Activated naive CD4-positive, alpha-beta T cell treated with anti-CD3 and anti-CD28 coated beads, Interleukin-2, amount 10 ng/mL, durations not matched to agents 7 days and 5 days (primary cell): ENCODE measurements around the gene NPDC1.

Experiments used
- CTCF ChIA-PET: fragments of 350-600 bp; sonication (Branson Sonifier 250); formaldehyde crosslinking; loops from one replicate; lab custom pipeline; 2021; ENCODE audit warnings: antibody characterized with exemption; lab: Charles Lee
- DNase-seq: peaks from one replicate; pipeline ENCODE4 v3.0.0-alpha.2; 2020
- H3K27ac Mint-ChIP-seq: one replicate; pipeline ENCODE4 v1.8.0; 2021; ENCODE audit warnings: mild to moderate bottlenecking, moderate library complexity, mixed read lengths
- H3K27me3 Mint-ChIP-seq: one replicate; pipeline ENCODE4 v1.8.0; 2021; ENCODE audit warnings: mild to moderate bottlenecking, mixed read lengths
- H3K36me3 Mint-ChIP-seq: one replicate; pipeline ENCODE4 v1.8.0; 2021; ENCODE audit warnings: mixed read lengths
- H3K4me1 Mint-ChIP-seq: one replicate; pipeline ENCODE4 v1.8.0; 2021; ENCODE audit warnings: mixed read lengths
- H3K4me3 Mint-ChIP-seq: one replicate; pipeline ENCODE4 v1.8.0; 2021; ENCODE audit warnings: mild to moderate bottlenecking, moderate library complexity, mixed read lengths
- H3K9me3 Mint-ChIP-seq: one replicate; pipeline ENCODE4 v1.8.0; 2021; ENCODE audit warnings: mixed read lengths

Gene NPDC1

DNA sequence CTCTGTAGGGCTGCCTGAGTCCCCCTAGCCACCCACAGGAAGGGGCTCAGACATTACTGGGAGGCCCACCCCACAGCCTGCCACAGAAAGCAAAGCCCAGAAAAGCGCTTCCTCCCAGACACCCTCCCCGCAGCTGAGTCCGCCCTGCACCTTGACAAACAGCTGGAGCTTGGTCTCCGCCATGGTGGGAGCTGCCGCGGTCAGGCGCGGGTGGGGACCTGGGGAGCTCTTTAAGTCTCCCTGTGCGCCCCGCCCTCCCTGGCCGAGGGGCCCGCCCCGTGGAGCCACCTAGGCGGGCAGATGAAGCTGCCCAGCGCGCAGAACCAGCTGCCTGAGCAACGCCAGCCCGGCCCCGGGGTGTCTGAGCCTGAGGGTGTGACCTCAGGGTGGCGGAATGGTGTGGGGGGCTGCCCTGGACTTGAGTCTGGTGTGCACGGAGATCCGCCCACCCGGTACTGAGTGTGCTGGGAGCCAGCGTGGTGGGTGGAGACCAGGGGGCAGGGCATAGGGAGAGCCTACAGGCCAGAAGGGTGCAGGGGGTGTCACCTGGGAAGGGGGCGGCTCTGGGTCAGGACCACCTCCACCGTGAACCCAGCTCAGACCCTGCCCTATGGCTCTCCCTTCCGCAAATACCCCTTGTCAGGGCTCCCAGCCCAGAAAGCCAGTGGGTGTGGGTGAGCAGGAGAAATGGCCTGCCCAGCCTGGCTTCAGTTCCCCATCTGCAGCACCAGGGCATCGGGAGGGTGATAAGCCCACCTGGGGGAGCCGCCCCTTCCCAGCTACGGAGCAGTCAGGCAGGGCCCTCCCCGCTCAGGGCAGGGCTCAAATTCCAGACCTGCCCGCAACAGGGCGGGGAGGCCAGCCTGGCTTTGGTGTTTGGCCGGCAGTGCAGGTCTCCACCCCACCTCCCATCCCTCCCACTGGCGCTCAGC, 49.4 kb downstream of the NPDC1 start, which contains the start of gene CLIC3:
Gene CLIC3 (minus strand): TSS at position 208 of the 932 bp plus-strand sequence. CDS start 25 bp downstream, at position 183.
- Mint-ChIP-seq H3K27ac (peak within 1 kb of the TSS; percentile 85), H3K4me1 (peaks cover 59% of the 10 kb centered on the region), H3K36me3 (peaks cover 7% of the 10 kb centered on the region), H3K9me3 (no peaks in the 10 kb centered on the region), H3K4me3 (peak within 1 kb of the TSS; percentile 56), H3K27me3 (peaks cover 38% of the 10 kb centered on the region)
- CTCF ChIA-PET, result interaction anchor here (1.0 to 1.6 kb wide), 2 partner anchors 33 to 38 kb away, joined by 5 to 7 read pairs; no protein-coding TSS in a partner anchor
- peak; percentile 73 for DNase-seq

DNA sequence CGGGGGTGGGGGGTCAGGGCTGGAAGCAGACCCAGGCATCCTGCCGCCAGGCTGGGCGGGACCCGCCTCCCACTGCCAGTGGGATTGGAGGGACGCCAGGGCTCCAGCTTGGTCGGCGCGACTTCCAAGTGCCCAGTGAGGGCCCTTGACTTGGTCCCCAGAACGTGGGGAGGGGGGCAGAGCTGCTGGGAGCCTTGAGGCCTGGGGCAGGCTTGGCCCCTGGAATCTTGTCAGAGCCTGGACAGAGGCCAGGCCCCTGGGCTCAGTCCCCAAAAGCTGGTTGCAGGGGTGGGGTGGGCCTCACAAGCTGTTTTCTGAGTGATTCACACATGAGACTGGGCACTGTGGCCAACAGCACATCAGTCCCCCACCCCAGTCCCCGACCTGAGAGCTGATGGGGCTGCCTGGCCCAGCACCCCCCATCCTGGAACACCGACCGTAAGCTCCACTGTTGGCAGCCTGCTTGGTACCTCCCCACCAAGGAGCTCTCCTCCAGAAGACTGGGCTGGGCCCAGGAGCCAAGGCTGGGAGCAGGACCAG, 50.1 kb downstream of the NPDC1 start:
- peaks cover 7% of the 10 kb centered on the region for H3K36me3 Mint-ChIP-seq
- H3K9me3 Mint-ChIP-seq, result no peaks in the 10 kb centered on the region
- peaks cover 66% of the 10 kb centered on the region for H3K4me1 Mint-ChIP-seq
- H3K4me3 Mint-ChIP-seq, result peak overlapping the region; percentile 38
- DNase-seq, result no peak
- CTCF ChIA-PET, result interaction anchor here (1.0 to 1.6 kb wide), 2 partner anchors 33 to 39 kb away, joined by 5 to 7 read pairs; no protein-coding TSS in a partner anchor
- peak overlapping the region; percentile 85 for H3K27ac Mint-ChIP-seq
- H3K27me3 Mint-ChIP-seq, result peaks cover 35% of the 10 kb centered on the region

DNA sequence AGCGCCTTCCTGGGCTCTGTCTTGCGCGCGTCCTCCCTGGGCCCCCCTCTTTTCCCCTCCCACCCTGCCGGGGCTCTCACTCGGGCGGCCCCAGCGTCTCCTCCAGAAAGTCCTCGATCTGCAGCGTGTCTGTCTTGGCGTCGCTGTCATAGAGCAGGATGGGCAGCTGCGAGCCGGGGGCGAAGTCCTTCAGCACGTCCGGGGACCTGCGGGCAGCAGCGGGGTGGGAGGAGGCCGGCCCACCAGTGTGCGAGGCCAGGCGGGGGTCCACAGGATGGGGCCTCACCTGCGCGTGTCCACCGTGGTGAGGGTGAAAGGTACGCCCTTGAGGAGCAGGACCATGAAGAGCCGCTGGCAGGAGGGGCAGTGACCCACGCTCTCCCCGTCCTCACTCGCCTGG, 50.6 kb downstream of the NPDC1 start:
- Mint-ChIP-seq H3K4me3 (no peak overlapping the region), H3K9me3 (no peaks in the 10 kb centered on the region), H3K27ac (no peak overlapping the region), H3K27me3 (peaks cover 35% of the 10 kb centered on the region), H3K36me3 (peaks cover 7% of the 10 kb centered on the region), H3K4me1 (peaks cover 64% of the 10 kb centered on the region)
- CTCF ChIA-PET, result interaction anchor here (1.6 kb wide), 1 partner anchor 34 kb away, joined by 7 read pairs; no protein-coding TSS in a partner anchor
- no peak for DNase-seq

DNA sequence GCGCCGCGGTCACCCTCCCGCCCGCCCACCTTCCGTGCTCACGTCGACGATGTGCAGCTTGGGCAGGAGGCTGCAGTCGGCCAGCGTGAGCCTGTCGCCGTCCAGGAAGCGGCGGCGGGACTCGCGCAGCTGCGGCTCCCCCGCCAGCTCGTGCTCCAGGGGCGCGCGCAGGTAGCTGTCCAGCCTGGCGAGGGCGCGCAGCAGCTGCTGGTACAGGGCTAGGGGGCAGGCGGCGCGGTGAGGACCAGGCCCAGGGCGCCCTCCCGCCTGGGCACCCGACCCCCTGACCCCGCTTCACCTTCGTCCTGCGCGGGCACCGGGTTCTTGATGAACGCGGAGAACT, 51.1 kb downstream of the NPDC1 start:
- H3K9me3 Mint-ChIP-seq, result no peaks in the 10 kb centered on the region
- no peak for DNase-seq
- H3K4me3 Mint-ChIP-seq, result no peak overlapping the region
- H3K27me3 Mint-ChIP-seq, result peaks cover 36% of the 10 kb centered on the region
- H3K36me3 Mint-ChIP-seq, result peaks cover 7% of the 10 kb centered on the region
- H3K27ac Mint-ChIP-seq, result no peak overlapping the region
- H3K4me1 Mint-ChIP-seq, result peaks cover 59% of the 10 kb centered on the region
- CTCF ChIA-PET, result no interaction called here

DNA sequence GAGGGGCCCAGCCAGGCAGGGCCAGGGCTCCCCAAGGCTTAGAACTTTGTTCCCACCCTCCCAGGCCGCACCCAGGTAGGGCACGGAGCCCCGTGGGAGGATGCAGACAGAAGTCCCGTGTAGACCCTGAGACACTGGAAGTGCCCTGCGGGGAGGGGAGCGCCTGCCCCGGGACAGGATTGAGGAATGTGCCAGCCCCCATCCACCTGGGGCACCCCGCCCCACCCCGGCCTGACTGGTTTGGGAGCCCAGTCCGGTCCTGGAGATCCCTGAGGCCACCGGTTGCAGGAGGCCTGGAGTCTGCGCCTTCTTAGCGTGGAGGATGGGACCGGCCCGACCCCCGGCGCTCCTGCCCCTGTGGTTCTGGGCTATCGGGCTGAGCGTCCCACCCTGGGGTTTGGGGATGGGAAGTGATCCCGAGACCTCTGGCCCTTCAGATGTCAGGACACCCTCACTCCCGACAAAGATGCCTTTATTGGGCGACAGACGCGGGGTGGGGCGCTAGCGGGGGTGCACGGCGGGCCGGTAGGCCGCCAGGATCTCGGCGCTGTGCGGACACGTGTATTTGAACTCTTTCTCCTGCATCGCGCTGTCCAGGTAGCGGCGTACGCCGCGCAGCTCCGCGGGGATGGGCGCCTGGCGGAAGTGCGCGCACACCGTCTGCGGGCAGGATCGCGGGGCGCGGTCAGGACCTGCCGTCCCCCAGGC, 51.6 kb downstream of the NPDC1 start:
- Mint-ChIP-seq H3K4me1 (peaks cover 57% of the 10 kb centered on the region), H3K9me3 (no peaks in the 10 kb centered on the region), H3K27me3 (peaks cover 42% of the 10 kb centered on the region), H3K36me3 (peaks cover 7% of the 10 kb centered on the region), H3K27ac (no peak overlapping the region), H3K4me3 (peak overlapping the region; percentile 82)
- DNase-seq, result no peak
- CTCF ChIA-PET, result interaction anchor here (0.8 kb wide), 1 partner anchor 73 kb away, joined by 3 read pairs; no protein-coding TSS in a partner anchor

- H3K27ac Mint-ChIP-seq, result peak overlapping the region; percentile 82
- CTCF ChIA-PET, result interaction anchor here (0.9 to 2.3 kb wide), 5 partner anchors 17 to 74 kb away, joined by 3 to 9 read pairs (median 4); no protein-coding TSS in a partner anchor
- no peak for DNase-seq
Measured at GRCh38 chr9:136992819-136993369, 53.1 kb downstream of the NPDC1 start.

DNA sequence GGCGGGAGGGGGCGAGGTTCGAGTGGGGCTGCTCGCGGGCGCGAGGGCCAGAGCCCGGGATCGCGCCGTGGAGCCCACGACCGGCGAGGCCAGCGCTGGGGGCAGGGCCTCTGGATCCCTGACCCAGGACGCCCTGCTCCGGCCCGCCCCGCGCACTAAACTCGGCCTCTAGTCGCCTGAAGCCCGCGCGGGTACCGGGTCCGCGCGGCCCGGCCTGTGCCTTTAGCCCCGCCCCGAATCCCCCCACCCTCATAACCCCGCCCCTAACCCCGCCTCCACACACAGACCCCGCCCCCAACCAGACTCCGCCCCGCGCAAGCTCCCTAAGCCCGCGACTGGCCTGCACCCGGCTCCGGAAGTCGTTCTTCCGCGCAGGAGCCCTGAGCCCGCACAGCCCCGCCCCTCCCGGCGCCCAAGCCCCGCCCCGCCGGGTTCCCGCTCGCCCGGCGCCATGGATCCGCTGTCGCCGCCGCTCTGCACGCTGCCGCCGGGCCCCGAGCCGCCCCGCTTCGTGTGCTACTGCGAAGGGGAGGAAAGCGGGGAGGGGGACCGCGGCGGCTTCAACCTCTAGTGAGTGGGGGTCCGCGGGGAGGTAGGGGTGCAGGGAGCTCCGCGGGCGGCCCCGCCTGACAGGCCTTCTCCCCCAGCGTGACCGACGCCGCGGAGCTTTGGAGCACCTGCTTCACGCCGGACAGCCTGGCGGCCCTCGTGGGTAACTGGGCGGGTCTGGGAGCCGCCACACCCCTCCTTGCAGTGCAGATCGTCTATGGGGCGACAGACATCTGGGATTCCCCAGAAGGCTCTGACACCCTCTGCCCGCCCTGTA, 53.8 kb downstream of the NPDC1 start, which contains the start of gene PAXX:
Gene PAXX (plus strand): TSS at position 430 of the 826 bp plus-strand sequence. CDS start 22 bp downstream, at position 452.
- Mint-ChIP-seq H3K4me3 (peak within 1 kb of the TSS; percentile 82), H3K4me1 (peaks cover 38% of the 10 kb centered on the region), H3K9me3 (no peaks in the 10 kb centered on the region), H3K36me3 (peaks cover 7% of the 10 kb centered on the region), H3K27me3 (peaks cover 51% of the 10 kb centered on the region), H3K27ac (peak within 1 kb of the TSS; percentile 82)
- peak; percentile 96 for DNase-seq
- CTCF ChIA-PET, result interaction anchor here (0.7 to 2.3 kb wide), 6 partner anchors 16 to 200 kb away, joined by 3 to 9 read pairs (median 4); no protein-coding TSS in a partner anchor

More at GRCh38 chr9:136992819-136993369, 53.1 kb downstream of the NPDC1 start:
- H3K4me3 Mint-ChIP-seq, result peak overlapping the region; percentile 82
- peaks cover 7% of the 10 kb centered on the region for H3K36me3 Mint-ChIP-seq
- H3K9me3 Mint-ChIP-seq, result no peaks in the 10 kb centered on the region
- peaks cover 51% of the 10 kb centered on the region for H3K27me3 Mint-ChIP-seq
- H3K4me1 Mint-ChIP-seq, result peaks cover 45% of the 10 kb centered on the region

DNA sequence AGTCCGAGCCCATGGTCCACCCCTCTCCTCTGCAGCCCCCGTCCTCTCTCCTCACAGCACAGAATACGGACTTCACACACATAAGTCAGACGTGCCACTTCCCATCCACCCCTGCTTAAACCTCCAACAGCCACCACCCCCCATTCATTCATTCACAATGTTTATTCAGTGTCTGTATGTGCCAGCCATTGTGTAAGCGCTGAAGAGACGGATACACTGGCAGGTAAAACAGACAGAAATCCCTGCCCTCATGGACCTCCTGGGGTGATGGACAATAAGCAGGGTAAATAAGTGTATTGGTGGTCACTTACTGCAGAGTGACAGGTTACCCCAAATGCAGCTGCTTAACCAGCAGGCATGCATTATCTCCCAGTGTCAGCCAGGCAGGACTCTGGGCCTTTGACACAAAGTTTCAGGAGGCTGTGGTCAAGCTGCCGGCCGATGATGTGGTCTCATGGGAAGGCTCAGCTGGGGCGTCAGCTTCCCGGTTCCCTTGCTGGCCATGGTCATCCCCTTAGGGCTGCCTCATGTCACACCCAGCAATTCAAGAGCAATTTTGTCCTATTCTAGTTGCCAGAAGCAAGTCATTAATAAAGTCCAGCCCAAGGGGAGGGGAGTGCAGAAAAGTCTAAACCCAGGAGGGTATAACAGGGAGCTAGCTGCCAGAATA, 55.6 kb downstream of the NPDC1 start:
- Mint-ChIP-seq H3K9me3 (no peaks in the 10 kb centered on the region), H3K4me1 (peaks cover 24% of the 10 kb centered on the region), H3K36me3 (peaks cover 7% of the 10 kb centered on the region), H3K27me3 (peaks cover 60% of the 10 kb centered on the region), H3K4me3 (peak overlapping the region; percentile 71), H3K27ac (peak overlapping the region; percentile 0)
- CTCF ChIA-PET, result interaction anchor here (1.1 to 1.5 kb wide), 2 partner anchors 39 to 42 kb away, joined by 3 to 4 read pairs; no protein-coding TSS in a partner anchor
- no peak for DNase-seq
